Measurements from ENCODE around the gene CPSF3.

GRCh38 chr2:9428965-9429577 lies 5.6 kb downstream of the CPSF3 start:
- TF ChIP-seq CTCF (conservative IDR thresholded peaks at IDR 0.05; ENCODE audit: low read depth, low read length) (no peak), EZH2 (IDR thresholded peaks at IDR 0.05; ENCODE audit: borderline replicate concordance, low read depth, low read length, poor library complexity, severe bottlenecking) (no peak)
